Tibial artery (tissue), 4 donors: Measurements from ENCODE around the gene RAB1B.

Experiments
- DNase-seq, 2 donors: peaks; one replicate each; pipeline ENCODE4 v3.0.0-alpha.2; 2019
- H3K27ac ChIP-seq, 2 donors: fragments of 200-600 bp; sonication (generic) in 1 of 2; 1 replicate in 1 of 2; 2 replicates in 1 of 2; pipeline ENCODE4 v1.5.1; 2018 to 2019; ENCODE audit warnings: mild to moderate bottlenecking in 1 of 2
- H3K27me3 ChIP-seq, 2 donors: fragments of 200-600 bp; sonication (generic) in 1 of 2; one replicate each; pipeline versions ENCODE4 v1.5.1 to v1.6.0; 2016 to 2019
- H3K36me3 ChIP-seq, 3 donors: fragments of 200-600 bp; sonication (generic) in 2 of 3; one replicate each; pipeline ENCODE4 v1.5.1; 2016 to 2019; ENCODE audit warnings: mild to moderate bottlenecking in 2 of 3
- H3K4me1 ChIP-seq, 4 donors: fragments of 200-600 bp; sonication (generic) in 2 of 4; 1 replicate in 3 of 4; 2 replicates in 1 of 4; pipeline ENCODE4 v1.5.1; 2016 to 2019
- H3K4me3 ChIP-seq, 2 donors: fragments of 200-600 bp; sonication (generic) in 1 of 2; 1 replicate in 1 of 2; 2 replicates in 1 of 2; pipeline ENCODE4 v1.5.1; 2018 to 2019; ENCODE audit warnings: mild to moderate bottlenecking in 2 of 2
- H3K9me3 ChIP-seq, 3 donors: fragments of 200-600 bp; sonication (generic) in 1 of 3; one replicate each; pipeline ENCODE4 v1.5.1; 2016 to 2019
- CTCF ChIP-seq, 2 experiments: fragments of 200-600 bp in 1 of 2; fragments of 450-650 bp in 1 of 2; IDR thresholded peaks; one replicate each; pipeline ENCODE4 v1.5.1; 2017 to 2019; ENCODE audit warnings: antibody characterized with exemption in 2 of 2, mild to moderate bottlenecking in 1 of 2, moderate library complexity in 1 of 2
- intact Hi-C: fragments of 100-400 bp; cut with DNase I; formaldehyde crosslinking; loops from one replicate; pipeline ENCODE4 v1.15.0; 2023; ENCODE audit warnings: low total_unique reads

Gene RAB1B

GRCh38 chr11:66321606-66322005 is 53.2 kb downstream of the RAB1B start:
- Histone ChIP-seq H3K9me3 (no peaks in the 10 kb centered on the region), H3K27me3 (peaks cover 0 to 19% of the 10 kb centered on the region in 2 donors), H3K4me1 (peaks cover 0 to 30% (median 21%) of the 10 kb centered on the region in 4 donors), H3K4me3 (no peak overlapping the region), H3K27ac (no peak overlapping the region), H3K36me3 (no peaks in the 10 kb centered on the region)
- intact Hi-C loops = no loop called here
- no peak for TF ChIP-seq CTCF (IDR thresholded peaks at IDR 0.05)
- no peak for DNase-seq

- TF ChIP-seq CTCF (IDR thresholded peaks at IDR 0.05) = no peak
- Histone ChIP-seq H3K9me3 (no peaks in the 10 kb centered on the region), H3K4me1 (peaks cover 0 to 24% (median 13%) of the 10 kb centered on the region in 4 donors), H3K27ac (no peak overlapping the region), H3K27me3 (peaks cover 0 to 7% of the 10 kb centered on the region in 2 donors), H3K36me3 (no peaks in the 10 kb centered on the region), H3K4me3 (no peak overlapping the region)
- intact Hi-C loops = no loop called here
- DNase-seq = peak; percentile 77 to 81
Observed at GRCh38 chr11:66322732-66323427, 54.4 kb downstream of the RAB1B start.

- Histone ChIP-seq H3K27ac (no peak overlapping the region), H3K27me3 (peaks cover 0 to 4% of the 10 kb centered on the region in 2 donors), H3K36me3 (no peaks in the 10 kb centered on the region), H3K4me3 (no peak overlapping the region), H3K4me1 (peaks cover 0 to 24% (median 17%) of the 10 kb centered on the region in 4 donors), H3K9me3 (no peaks in the 10 kb centered on the region)
- no peak for DNase-seq
- intact Hi-C loops = no loop called here
- no peak for TF ChIP-seq CTCF (IDR thresholded peaks at IDR 0.05)
Observed at GRCh38 chr11:66323684-66324083, 55.2 kb downstream of the RAB1B start.

- peaks cover 0 to 4% of the 10 kb centered on the region in 2 donors for H3K27me3 ChIP-seq
- no peak overlapping the region for H3K27ac ChIP-seq
- H3K9me3 ChIP-seq = no peaks in the 10 kb centered on the region
- no peak for DNase-seq
- no peak for TF ChIP-seq CTCF (IDR thresholded peaks at IDR 0.05)
- peaks cover 0 to 27% (median 17%) of the 10 kb centered on the region in 4 donors for H3K4me1 ChIP-seq
- intact Hi-C loops = no loop called here
- no peak overlapping the region for H3K4me3 ChIP-seq
- no peaks in the 10 kb centered on the region for H3K36me3 ChIP-seq
Observed at GRCh38 chr11:66324664-66325063, 56.2 kb downstream of the RAB1B start.

- no peak for DNase-seq
- Histone ChIP-seq H3K4me3 (no peak overlapping the region), H3K27me3 (peaks cover 0 to 4% of the 10 kb centered on the region in 2 donors), H3K36me3 (no peaks in the 10 kb centered on the region), H3K9me3 (no peaks in the 10 kb centered on the region), H3K4me1 (peaks cover 0 to 27% (median 17%) of the 10 kb centered on the region in 4 donors), H3K27ac (no peak overlapping the region)
- TF ChIP-seq CTCF (IDR thresholded peaks at IDR 0.05) = no peak
- intact Hi-C loops = no loop called here
Observed at GRCh38 chr11:66325263-66325671, 56.8 kb downstream of the RAB1B start.
